Fibroblast of lung (primary cell): ENCODE measurements around the gene CEP63. TPM values are rescaled to one million over a fixed set of nuclear protein-coding genes. Genes with fewer than 3 reads are reported as not detected.

ENCODE experiments used
- DNase-seq, 2 donors: peaks; one replicate each; pipeline versions ENCODE4 v3.0.0 to v3.0.0-alpha.2; 2010; ENCODE audit warnings: low read depth in 2 of 2
- H2AFZ ChIP-seq: 2 replicates; pipeline ENCODE4 v1.5.1; 2012; ENCODE audit warnings: low read length, control low read depth, inconsistent platforms
- H3K27ac ChIP-seq: 2 replicates; pipeline ENCODE4 v1.5.1; 2011; ENCODE audit warnings: low read length, control low read depth; ENCODE audit not compliant: insufficient read depth
- H3K27me3 ChIP-seq: 2 replicates; pipeline ENCODE4 v1.5.1; 2011; ENCODE audit warnings: mild to moderate bottlenecking, low read length; ENCODE audit not compliant: control insufficient read depth, insufficient read depth
- H3K36me3 ChIP-seq: 2 replicates; pipeline ENCODE4 v1.5.1; 2011; ENCODE audit warnings: low read length; ENCODE audit not compliant: control insufficient read depth, insufficient read depth
- H3K4me1 ChIP-seq: 2 replicates; pipeline ENCODE4 v1.5.1; 2011; ENCODE audit warnings: low read length; ENCODE audit not compliant: control insufficient read depth, insufficient read depth; ENCODE audit errors: extremely low read depth
- H3K4me2 ChIP-seq: 2 replicates; pipeline ENCODE4 v1.5.1; 2011; ENCODE audit warnings: low read length, control low read depth; ENCODE audit not compliant: insufficient read depth; ENCODE audit errors: extremely low read depth
- H3K4me3 ChIP-seq, 4 experiments: fragments of 200-600 bp in 1 of 4; sonication (generic) in 1 of 4; replicated peaks in 1 of 4; 2 replicates each; pipeline ENCODE4 v1.5.1; 2011 to 2016; ENCODE audit warnings: low read length in 4 of 4, low read depth in 3 of 4, mild to moderate bottlenecking in 3 of 4, control low read depth in 2 of 4, inconsistent platforms in 1 of 4, mixed read lengths in 1 of 4; ENCODE audit not compliant: insufficient read depth in 1 of 4; ENCODE audit errors: control extremely low read depth in 1 of 4
- H3K79me2 ChIP-seq: 2 replicates; pipeline ENCODE4 v1.5.1; 2012; ENCODE audit warnings: mild to moderate bottlenecking, low read length, inconsistent platforms; ENCODE audit not compliant: control insufficient read depth, insufficient read depth
- H3K9ac ChIP-seq: 2 replicates; pipeline ENCODE4 v1.5.1; 2011; ENCODE audit warnings: mild to moderate bottlenecking, low read length, control low read depth; ENCODE audit not compliant: insufficient read depth
- H3K9me3 ChIP-seq: 2 replicates; pipeline ENCODE4 v1.5.1; 2012; ENCODE audit warnings: low read depth, low read length; ENCODE audit not compliant: control insufficient read depth, insufficient read depth
- H4K20me1 ChIP-seq: 2 replicates; pipeline ENCODE4 v1.5.1; 2011; ENCODE audit warnings: low read length; ENCODE audit not compliant: control insufficient read depth, insufficient read depth; ENCODE audit errors: extremely low read depth
- EZH2 ChIP-seq: IDR thresholded peaks from 2 replicates; pipeline ENCODE4 v1.5.1; 2012; ENCODE audit warnings: low read length, control low read depth, mild to moderate bottlenecking; ENCODE audit errors: missing control alignments
- polyA plus RNA-seq, 2 donors: library from polyadenylated mRNA; depleted of rRNA in 1 of 2; stranded (reverse) in 1 of 2; unstranded in 1 of 2; fragments of >200 nt; gene quantifications; 2 replicates each; pipeline ENCODE4 v1.2.1, GENCODE V29; 2011 to 2012; ENCODE audit warnings: missing spikeins in 1 of 2
- total RNA-seq: library from RNA; depleted of rRNA; stranded (reverse); fragments of >200 nt; gene quantifications from 2 replicates; pipeline ENCODE4 v1.2.1, GENCODE V29; 2014
- TF ChIP-seq, protein P1 (sequence below), 2 donors: IDR thresholded peaks in 1 of 2; conservative IDR thresholded peaks in 1 of 2; 1 replicate in 1 of 2; 2 replicates in 1 of 2; pipeline ENCODE4 v1.5.1; 2011 to 2012; ENCODE audit warnings: low read length in 2 of 2, control low read depth in 1 of 2, inconsistent platforms in 1 of 2, low read depth in 1 of 2, mild to moderate bottlenecking in 1 of 2

CEP63 gene
- total and polyA plus RNA-seq, 2 donors (not counting 1 experiment from before 2014, with no cell fraction given) = 22.3 to 26.4 TPM

DNA sequence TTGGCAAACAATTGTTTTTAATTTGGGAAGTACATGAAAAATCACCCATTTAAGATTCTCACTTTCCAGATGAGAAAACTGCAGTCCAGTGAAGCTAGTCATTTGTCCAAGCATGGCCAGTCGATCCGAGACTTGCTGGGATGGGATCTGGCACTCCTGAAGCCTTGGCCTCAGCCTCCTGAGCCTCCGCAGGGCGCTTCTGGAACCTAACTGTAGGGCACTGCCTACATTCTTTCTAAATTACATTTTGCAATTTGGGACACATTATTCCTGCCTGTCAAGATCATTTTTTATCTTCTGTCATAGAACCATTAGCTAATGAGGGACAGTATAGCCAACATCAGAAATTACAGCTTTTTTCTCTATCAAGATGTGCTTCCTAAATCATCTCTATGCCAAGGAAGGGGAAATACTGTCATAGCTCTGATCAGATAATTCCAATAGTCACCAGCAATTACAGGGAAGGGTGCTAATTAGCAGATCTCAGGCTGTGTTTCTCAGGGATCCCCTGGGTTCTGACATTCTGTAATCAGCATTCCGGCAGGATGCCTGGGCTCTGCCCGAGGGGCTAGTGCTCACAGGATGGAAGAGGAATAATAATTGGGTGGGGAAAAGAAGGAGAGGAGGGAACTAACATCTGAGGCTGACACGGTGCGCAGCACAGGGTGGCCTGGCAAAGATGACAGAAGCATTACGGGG, 28.3 kb upstream of the CEP63 start:
- no peaks in the 10 kb centered on the region for H3K79me2 ChIP-seq

DNA sequence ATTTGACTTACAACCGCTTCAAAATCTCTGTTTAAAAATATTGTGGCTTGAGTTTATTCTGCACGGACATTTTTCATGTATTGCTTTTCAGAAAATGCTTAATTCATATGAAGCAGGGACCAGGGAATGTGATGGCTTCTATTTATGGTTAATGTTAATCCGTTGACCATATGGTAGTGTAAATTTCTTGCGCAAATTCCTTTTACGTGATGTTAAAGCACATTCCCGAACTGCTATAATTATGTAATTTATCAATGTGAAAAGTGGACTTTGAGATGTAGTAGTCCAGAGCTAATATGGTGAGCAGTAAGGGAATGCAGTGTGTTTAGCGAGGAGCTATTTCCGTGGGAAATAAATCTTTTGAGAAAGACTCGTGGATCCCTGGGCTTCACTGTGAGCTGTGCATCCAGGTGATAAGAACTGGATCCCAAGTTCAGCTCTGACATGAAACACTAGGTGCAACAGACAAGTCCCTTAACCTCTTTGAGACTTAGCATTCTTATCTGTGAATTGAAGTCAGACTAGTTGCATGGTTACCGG, 27.4 kb upstream of the CEP63 start:
- Histone ChIP-seq H3K27ac (no peak overlapping the region), H3K4me2 (no peak overlapping the region), H3K4me1 (peaks cover 15% of the 10 kb centered on the region), H3K79me2 (no peaks in the 10 kb centered on the region), H3K27me3 (no peaks in the 10 kb centered on the region), H3K9me3 (no peaks in the 10 kb centered on the region), H3K36me3 (no peaks in the 10 kb centered on the region), H3K9ac (no peak overlapping the region), H3K4me3 (no peak overlapping the region), H4K20me1 (no peaks in the 10 kb centered on the region), H2AFZ (no peak overlapping the region)
- DNase-seq = no peak
- TF ChIP-seq EZH2 = no peak
- TF ChIP-seq, protein P1, sequence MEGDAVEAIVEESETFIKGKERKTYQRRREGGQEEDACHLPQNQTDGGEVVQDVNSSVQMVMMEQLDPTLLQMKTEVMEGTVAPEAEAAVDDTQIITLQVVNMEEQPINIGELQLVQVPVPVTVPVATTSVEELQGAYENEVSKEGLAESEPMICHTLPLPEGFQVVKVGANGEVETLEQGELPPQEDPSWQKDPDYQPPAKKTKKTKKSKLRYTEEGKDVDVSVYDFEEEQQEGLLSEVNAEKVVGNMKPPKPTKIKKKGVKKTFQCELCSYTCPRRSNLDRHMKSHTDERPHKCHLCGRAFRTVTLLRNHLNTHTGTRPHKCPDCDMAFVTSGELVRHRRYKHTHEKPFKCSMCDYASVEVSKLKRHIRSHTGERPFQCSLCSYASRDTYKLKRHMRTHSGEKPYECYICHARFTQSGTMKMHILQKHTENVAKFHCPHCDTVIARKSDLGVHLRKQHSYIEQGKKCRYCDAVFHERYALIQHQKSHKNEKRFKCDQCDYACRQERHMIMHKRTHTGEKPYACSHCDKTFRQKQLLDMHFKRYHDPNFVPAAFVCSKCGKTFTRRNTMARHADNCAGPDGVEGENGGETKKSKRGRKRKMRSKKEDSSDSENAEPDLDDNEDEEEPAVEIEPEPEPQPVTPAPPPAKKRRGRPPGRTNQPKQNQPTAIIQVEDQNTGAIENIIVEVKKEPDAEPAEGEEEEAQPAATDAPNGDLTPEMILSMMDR (conservative IDR thresholded peaks at IDR 0.05 in 1 of 2, IDR thresholded peaks at IDR 0.05 in 1 of 2; ENCODE audit: low read depth in 1 of 2, low read length in 2 of 2) = no peak

More for the DNA sequence above, 28.3 kb upstream of the CEP63 start:
- Histone ChIP-seq H3K36me3 (no peaks in the 10 kb centered on the region), H2AFZ (no peak overlapping the region), H4K20me1 (no peaks in the 10 kb centered on the region), H3K4me3 (no peak overlapping the region), H3K4me1 (peaks cover 10% of the 10 kb centered on the region), H3K27me3 (no peaks in the 10 kb centered on the region), H3K9ac (no peak overlapping the region), H3K4me2 (no peak overlapping the region), H3K9me3 (no peaks in the 10 kb centered on the region), H3K27ac (no peak overlapping the region)
- DNase-seq = no peak
- no peak for TF ChIP-seq EZH2
- TF ChIP-seq, protein P1 (conservative IDR thresholded peaks at IDR 0.05 in 1 of 2, IDR thresholded peaks at IDR 0.05 in 1 of 2; ENCODE audit: low read depth in 1 of 2, low read length in 2 of 2) = no peak

DNA sequence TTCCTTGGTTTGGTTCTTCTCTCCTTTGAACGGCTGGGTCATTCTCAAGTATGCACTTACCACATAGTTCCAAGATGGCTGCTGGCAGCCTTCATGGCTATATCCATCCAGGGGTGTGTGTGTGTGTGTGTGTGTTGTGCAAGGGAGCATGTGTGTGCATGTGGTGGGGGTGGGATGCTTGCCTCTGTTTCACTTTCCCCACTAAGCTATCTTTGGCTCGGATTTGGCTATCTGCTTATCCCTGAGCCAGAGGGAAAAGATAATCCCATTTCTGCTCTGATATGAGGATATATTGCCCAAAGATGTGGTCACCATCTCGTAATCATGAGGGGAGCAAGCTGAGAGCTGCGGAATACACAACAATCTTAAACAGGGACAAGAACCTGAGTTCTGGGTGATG, 26.3 kb upstream of the CEP63 start:
- Histone ChIP-seq H3K4me3 (no peak overlapping the region), H3K36me3 (no peaks in the 10 kb centered on the region), H3K79me2 (no peaks in the 10 kb centered on the region), H3K27me3 (no peaks in the 10 kb centered on the region), H3K9me3 (no peaks in the 10 kb centered on the region), H2AFZ (no peak overlapping the region), H3K9ac (no peak overlapping the region), H3K27ac (no peak overlapping the region), H3K4me1 (peaks cover 20% of the 10 kb centered on the region), H4K20me1 (no peaks in the 10 kb centered on the region), H3K4me2 (no peak overlapping the region)
- no peak for TF ChIP-seq EZH2
- TF ChIP-seq, protein P1 (conservative IDR thresholded peaks at IDR 0.05 in 1 of 2, IDR thresholded peaks at IDR 0.05 in 1 of 2; ENCODE audit: low read depth in 1 of 2, low read length in 2 of 2) = no peak
- DNase-seq = no peak
